Thyroid gland (tissue), 4 donors: ENCODE results near the gene MIF4GD. TPM values are rescaled to one million over a fixed set of nuclear protein-coding genes. Genes with fewer than 3 reads are reported as not detected.

Source experiments
- DNase-seq, 2 donors: peaks; one replicate each; pipeline ENCODE4 v3.0.0-alpha.2; 2019
- H3K27ac ChIP-seq, 3 donors: fragments of 200-600 bp; sonication (generic); 1 replicate in 2 of 3; 2 replicates in 1 of 3; pipeline ENCODE4 v1.5.1; 2016 to 2019; ENCODE audit warnings: mild to moderate bottlenecking in 1 of 3, moderate library complexity in 1 of 3
- H3K27me3 ChIP-seq: fragments of 200-600 bp; sonication (generic); one replicate; pipeline ENCODE4 v1.5.1; 2019
- H3K36me3 ChIP-seq, 2 donors: fragments of 200-600 bp; sonication (generic); one replicate each; pipeline ENCODE4 v1.5.1; 2016 to 2019
- H3K4me1 ChIP-seq, 2 donors: fragments of 200-600 bp; sonication (generic); one replicate each; pipeline ENCODE4 v1.5.1; 2017 to 2019
- H3K4me3 ChIP-seq, 3 donors: fragments of 200-600 bp; sonication (generic); replicated peaks in 1 of 3; 1 replicate in 2 of 3; 2 replicates in 1 of 3; pipeline ENCODE4 v1.5.1; 2016; ENCODE audit warnings: mild to moderate bottlenecking in 1 of 3
- H3K9me3 ChIP-seq: fragments of 200-600 bp; sonication (generic); one replicate; pipeline ENCODE4 v1.5.1; 2017
- CTCF ChIP-seq, 6 experiments: fragments of 200-600 bp in 3 of 6; fragments of 450-650 bp in 3 of 6; sonication (generic) in 3 of 6; IDR thresholded peaks; one replicate each; pipeline ENCODE4 v1.5.1; 2016 to 2019; ENCODE audit warnings: antibody characterized with exemption in 6 of 6, mild to moderate bottlenecking in 2 of 6, inconsistent platforms in 1 of 6, moderate library complexity in 1 of 6
- POLR2A ChIP-seq, 2 donors: fragments of 450-650 bp; IDR thresholded peaks; one replicate each; pipeline ENCODE4 v1.6.1; 2017; ENCODE audit warnings: antibody characterized with exemption in 2 of 2, mild to moderate bottlenecking in 2 of 2, moderate library complexity in 1 of 2
- WGBS, 2 donors: methylation state at CpG; one replicate each; pipeline ENCODE4 v1.1.5; 2017; 5-methylcytosine and 5-hydroxymethylcytosine counted together
- intact Hi-C: fragments of 100-400 bp; cut with DNase I; formaldehyde crosslinking; loops from one replicate; pipeline ENCODE4 v1.15.1; 2023
- total RNA-seq, 4 donors: library from RNA; depleted of rRNA; stranded (reverse); fragments of >200 nt; gene quantifications; one replicate each; pipeline ENCODE4 v1.2.3, GENCODE V29; 2016

The MIF4GD gene
- total RNA-seq, 4 donors from 2014 or later = 17.7 to 31.1 (median 23.0) TPM

GRCh38 chr17:75273977-75274708 is 3.1 kb upstream of the MIF4GD start:
- no peaks in the 10 kb centered on the region for H3K27me3 ChIP-seq
- no peaks in the 10 kb centered on the region for H3K9me3 ChIP-seq
- no peak for DNase-seq
- peaks cover 25 to 32% of the 10 kb centered on the region in 2 donors for H3K4me1 ChIP-seq
- no peak overlapping the region for H3K27ac ChIP-seq
- intact Hi-C loops = no loop called here
- H3K4me3 ChIP-seq = no peak overlapping the region
- TF ChIP-seq CTCF (IDR thresholded peaks at IDR 0.05) (no peak), POLR2A (IDR thresholded peaks at IDR 0.05) (no peak)
- WGBS, 2 donors = 81 to 85% methylated on average over 7 of the region's 7 CpGs
- H3K36me3 ChIP-seq = no peaks in the 10 kb centered on the region

GRCh38 chr17:75272848-75273184 is 1.8 kb upstream of the MIF4GD start:
- H3K36me3 ChIP-seq = no peaks in the 10 kb centered on the region
- peaks cover 18 to 24% of the 10 kb centered on the region in 2 donors for H3K4me1 ChIP-seq
- DNase-seq = no peak
- 79 to 93% methylated on average over 2 to 3 of the region's 3 CpGs for WGBS, 2 donors
- intact Hi-C loops = no loop called here
- H3K27me3 ChIP-seq = no peaks in the 10 kb centered on the region
- no peak overlapping the region for H3K27ac ChIP-seq
- H3K9me3 ChIP-seq = no peaks in the 10 kb centered on the region
- TF ChIP-seq CTCF (IDR thresholded peaks at IDR 0.05) = no peak
- no peak for TF ChIP-seq POLR2A (IDR thresholded peaks at IDR 0.05)
- no peak overlapping the region for H3K4me3 ChIP-seq

GRCh38 chr17:75271955-75272847 is 1.2 kb upstream of the MIF4GD start:
- no peaks in the 10 kb centered on the region for H3K36me3 ChIP-seq
- 56 to 63% methylated on average over 10 to 21 of the region's 24 CpGs for WGBS, 2 donors
- H3K27me3 ChIP-seq = no peaks in the 10 kb centered on the region
- H3K9me3 ChIP-seq = no peaks in the 10 kb centered on the region
- H3K27ac ChIP-seq = peak overlapping the region in 2 of 3 donors; percentile 73 to 76
- peak overlapping the region in 1 of 3 donors; percentile 90 for H3K4me3 ChIP-seq
- peaks cover 13 to 18% of the 10 kb centered on the region in 2 donors for H3K4me1 ChIP-seq
- TF ChIP-seq CTCF (IDR thresholded peaks at IDR 0.05) = no peak
- no peak for TF ChIP-seq POLR2A (IDR thresholded peaks at IDR 0.05)
- DNase-seq = no peak
- intact Hi-C loops = no loop called here

- intact Hi-C loops = no loop called here
Measured at GRCh38 chr17:75271233-75271954, 363 bp upstream of the MIF4GD start.

More at GRCh38 chr17:75271233-75271954, 363 bp upstream of the MIF4GD start:
- 1% methylated on average over 14 to 40 of the region's 74 CpGs for WGBS, 2 donors
- Histone ChIP-seq H3K4me3 (peak overlapping the region; percentile 45 to 90 (median 51)), H3K27ac (peak overlapping the region; percentile 50 to 76 (median 73)), H3K4me1 (peaks cover 10 to 15% of the 10 kb centered on the region in 2 donors), H3K36me3 (peaks cover under 1 to 6% of the 10 kb centered on the region in 2 donors), H3K27me3 (no peaks in the 10 kb centered on the region), H3K9me3 (no peaks in the 10 kb centered on the region)
- TF ChIP-seq CTCF (IDR thresholded peaks at IDR 0.05) (peak in 5 of 6 experiments; percentile 21 to 99 (median 96)), POLR2A (IDR thresholded peaks at IDR 0.05) (no peak)
- peak; percentile 76 to 78 for DNase-seq
